ENCODE measurements around the gene RCL1. TPM values are rescaled to one million over a fixed set of nuclear protein-coding genes. Genes with fewer than 3 reads are reported as not detected.
"Not testable (repeated sequence)": the region's sequence is repeated elsewhere in the genome, so short reads cannot be mapped to it uniquely, and the experiment has no call there.

The RCL1 gene
- total RNA-seq, 1 experiment from 2014 or later, result 21.5 TPM

- no peak for DNase-seq (ENCODE audit: low read depth, low spot score)
- in situ Hi-C loops (cut with HindIII; ENCODE audit: low pct_unique_long_range_greater_than_20kb, low sequenced_read_pairs), result no loop called here
Measured at GRCh38 chr9:4774209-4774608, 18.5 kb upstream of the RCL1 start.

- DNase-seq (ENCODE audit: low read depth, low spot score); in situ Hi-C loops (cut with HindIII; ENCODE audit: low pct_unique_long_range_greater_than_20kb, low sequenced_read_pairs): not testable (repeated sequence)
Measured at GRCh38 chr9:4774958-4775357, 17.8 kb upstream of the RCL1 start.

GRCh38 chr9:4780651-4781050, 12.1 kb upstream of the RCL1 start:
- in situ Hi-C loops (cut with HindIII; ENCODE audit: low pct_unique_long_range_greater_than_20kb, low sequenced_read_pairs), result no loop called here
- no peak for DNase-seq (ENCODE audit: low read depth, low spot score)

- DNase-seq (ENCODE audit: low read depth, low spot score), result no peak
Measured at GRCh38 chr9:4781408-4781807, 11.3 kb upstream of the RCL1 start.

GRCh38 chr9:4783191-4783590, 9.6 kb upstream of the RCL1 start:
- DNase-seq (ENCODE audit: low read depth, low spot score); in situ Hi-C loops (cut with HindIII; ENCODE audit: low pct_unique_long_range_greater_than_20kb, low sequenced_read_pairs): not testable (repeated sequence)

More at GRCh38 chr9:4781408-4781807, 11.3 kb upstream of the RCL1 start:
- in situ Hi-C loops (cut with HindIII; ENCODE audit: low pct_unique_long_range_greater_than_20kb, low sequenced_read_pairs), result no loop called here

- in situ Hi-C loops (cut with HindIII; ENCODE audit: low pct_unique_long_range_greater_than_20kb, low sequenced_read_pairs), result no loop called here
- DNase-seq (ENCODE audit: low read depth, low spot score), result no peak
Measured at GRCh38 chr9:4784403-4784802, 8.3 kb upstream of the RCL1 start.

GRCh38 chr9:4786599-4786998, 6.1 kb upstream of the RCL1 start:
- in situ Hi-C loops (cut with HindIII; ENCODE audit: low pct_unique_long_range_greater_than_20kb, low sequenced_read_pairs), result no loop called here
- DNase-seq (ENCODE audit: low read depth, low spot score), result no peak

GRCh38 chr9:4787876-4788275, 4.9 kb upstream of the RCL1 start:
- in situ Hi-C loops (cut with HindIII; ENCODE audit: low pct_unique_long_range_greater_than_20kb, low sequenced_read_pairs), result no loop called here

GRCh38 chr9:4788703-4789102, 4.0 kb upstream of the RCL1 start:
- in situ Hi-C loops (cut with HindIII; ENCODE audit: low pct_unique_long_range_greater_than_20kb, low sequenced_read_pairs), result no loop called here
- no peak for DNase-seq (ENCODE audit: low read depth, low spot score)

More at GRCh38 chr9:4787876-4788275, 4.9 kb upstream of the RCL1 start:
- DNase-seq (ENCODE audit: low read depth, low spot score), result no peak

GRCh38 chr9:4792054-4792571, 631 bp upstream of the RCL1 start:
- in situ Hi-C loops (cut with HindIII; ENCODE audit: low pct_unique_long_range_greater_than_20kb, low sequenced_read_pairs), result no loop called here
- no peak for DNase-seq (ENCODE audit: low read depth, low spot score)

GRCh38 chr9:4793459-4794395, 983 bp downstream of the RCL1 start:
- in situ Hi-C loops (cut with HindIII; ENCODE audit: low pct_unique_long_range_greater_than_20kb, low sequenced_read_pairs), result no loop called here

GRCh38 chr9:4794691-4795090, 1.9 kb downstream of the RCL1 start:
- in situ Hi-C loops (cut with HindIII; ENCODE audit: low pct_unique_long_range_greater_than_20kb, low sequenced_read_pairs), result no loop called here
- no peak for DNase-seq (ENCODE audit: low read depth, low spot score)

More at GRCh38 chr9:4793459-4794395, 983 bp downstream of the RCL1 start:
- peak; percentile 6 for DNase-seq (ENCODE audit: low read depth, low spot score)

GRCh38 chr9:4795108-4795507, 2.4 kb downstream of the RCL1 start:
- DNase-seq (ENCODE audit: low read depth, low spot score); in situ Hi-C loops (cut with HindIII; ENCODE audit: low pct_unique_long_range_greater_than_20kb, low sequenced_read_pairs): not testable (repeated sequence)

GRCh38 chr9:4796530-4796929, 3.8 kb downstream of the RCL1 start:
- DNase-seq (ENCODE audit: low read depth, low spot score), result no peak
- in situ Hi-C loops (cut with HindIII; ENCODE audit: low pct_unique_long_range_greater_than_20kb, low sequenced_read_pairs), result no loop called here

GRCh38 chr9:4796988-4797853, 4.5 kb downstream of the RCL1 start:
- in situ Hi-C loops (cut with HindIII; ENCODE audit: low pct_unique_long_range_greater_than_20kb, low sequenced_read_pairs), result no loop called here
- peak; percentile 67 for DNase-seq (ENCODE audit: low read depth, low spot score)

- in situ Hi-C loops (cut with HindIII; ENCODE audit: low pct_unique_long_range_greater_than_20kb, low sequenced_read_pairs), result no loop called here
- no peak for DNase-seq (ENCODE audit: low read depth, low spot score)
Measured at GRCh38 chr9:4797854-4798150, 5.1 kb downstream of the RCL1 start.

GRCh38 chr9:4798281-4799032, 5.7 kb downstream of the RCL1 start:
- DNase-seq (ENCODE audit: low read depth, low spot score), result peak; percentile 41

GRCh38 chr9:4799033-4799430, 6.3 kb downstream of the RCL1 start:
- in situ Hi-C loops (cut with HindIII; ENCODE audit: low pct_unique_long_range_greater_than_20kb, low sequenced_read_pairs), result no loop called here
- DNase-seq (ENCODE audit: low read depth, low spot score), result no peak

More at GRCh38 chr9:4798281-4799032, 5.7 kb downstream of the RCL1 start:
- in situ Hi-C loops (cut with HindIII; ENCODE audit: low pct_unique_long_range_greater_than_20kb, low sequenced_read_pairs), result no loop called here
